CD8-positive, alpha-beta memory T cell (primary cell): ENCODE measurements around the gene SLC2A13. TPM values are rescaled to one million over a fixed set of nuclear protein-coding genes. Genes with fewer than 3 reads are reported as not detected.

Experiments
- CTCF ChIA-PET: fragments of 350-600 bp; sonication (Branson Sonifier 250); formaldehyde crosslinking; loops from one replicate; lab custom pipeline; 2021; ENCODE audit warnings: antibody characterized with exemption; lab: Charles Lee
- POLR2A ChIA-PET: fragments of 350-600 bp; sonication (Branson Sonifier 250); formaldehyde crosslinking; loops from one replicate; lab custom pipeline; 2021; ENCODE audit warnings: antibody characterized with exemption; lab: Charles Lee
- DNase-seq, 5 donors: peaks; one replicate each; pipeline versions ENCODE4 v3.0.0 to v3.0.0-alpha.2; 2020 to 2022; ENCODE audit warnings: mixed read lengths in 1 of 5
- H3K27ac ChIP-seq: one replicate; pipeline ENCODE4 v1.7.0; 2013; ENCODE audit warnings: low read depth, mild to moderate bottlenecking, low read length, moderate library complexity
- H3K27me3 ChIP-seq: 2 replicates; pipeline ENCODE4 v1.7.0; 2013; ENCODE audit warnings: low read length, mild to moderate bottlenecking; ENCODE audit not compliant: insufficient read depth, poor library complexity, severe bottlenecking
- H3K36me3 ChIP-seq: 2 replicates; pipeline ENCODE4 v1.7.0; 2013; ENCODE audit warnings: mild to moderate bottlenecking, low read length, moderate library complexity; ENCODE audit not compliant: insufficient read depth
- H3K4me1 ChIP-seq: 2 replicates; pipeline ENCODE4 v1.7.0; 2013; ENCODE audit warnings: mild to moderate bottlenecking, low read length, moderate library complexity; ENCODE audit not compliant: insufficient read depth
- H3K4me3 ChIP-seq: 2 replicates; pipeline ENCODE4 v1.7.0; 2013; ENCODE audit warnings: mild to moderate bottlenecking, low read length
- H3K9me3 ChIP-seq: 2 replicates; pipeline ENCODE4 v1.7.0; 2013; ENCODE audit warnings: mild to moderate bottlenecking, low read length
- H3K27ac Mint-ChIP-seq, 8 donors: one replicate each; pipeline ENCODE4 v1.8.0; 2020 to 2021; ENCODE audit warnings: mixed read lengths in 8 of 8, mild to moderate bottlenecking in 6 of 8, inconsistent platforms in 3 of 8, moderate library complexity in 3 of 8
- H3K27me3 Mint-ChIP-seq, 2 donors: one replicate each; pipeline ENCODE4 v1.8.0; 2020 to 2021; ENCODE audit warnings: mixed read lengths in 2 of 2, mild to moderate bottlenecking in 1 of 2, moderate library complexity in 1 of 2
- H3K36me3 Mint-ChIP-seq, 3 donors: one replicate each; pipeline ENCODE4 v1.8.0; 2020 to 2021; ENCODE audit warnings: mixed read lengths in 3 of 3, inconsistent platforms in 1 of 3, mild to moderate bottlenecking in 1 of 3
- H3K4me1 Mint-ChIP-seq, 3 donors: one replicate each; pipeline ENCODE4 v1.8.0; 2020 to 2021; ENCODE audit warnings: mixed read lengths in 3 of 3, inconsistent platforms in 1 of 3, mild to moderate bottlenecking in 1 of 3
- H3K4me3 Mint-ChIP-seq, 7 donors: one replicate each; pipeline ENCODE4 v1.8.0; 2020 to 2021; ENCODE audit warnings: mixed read lengths in 7 of 7, mild to moderate bottlenecking in 6 of 7, moderate library complexity in 4 of 7, inconsistent platforms in 2 of 7
- H3K9me3 Mint-ChIP-seq, 5 donors: one replicate each; pipeline ENCODE4 v1.8.0; 2020 to 2022; ENCODE audit warnings: mixed read lengths in 5 of 5, mild to moderate bottlenecking in 3 of 5, moderate library complexity in 2 of 5, inconsistent platforms in 1 of 5
- polyA plus RNA-seq: library from polyadenylated mRNA; unstranded; fragments of 300-500 nt; fragmentation: Illumina TruSeq; gene quantifications from one replicate; pipeline ENCODE4 v1.2.3, GENCODE V29; 2021
- total RNA-seq, 2 experiments: library from RNA; stranded (reverse); gene quantifications; one replicate each; pipeline ENCODE4 v1.2.3, GENCODE V29; 2021

Gene SLC2A13
- total and polyA plus RNA-seq, 3 experiments from 2014 or later: 2.1 to 6.5 (median 6.3) TPM

DNA sequence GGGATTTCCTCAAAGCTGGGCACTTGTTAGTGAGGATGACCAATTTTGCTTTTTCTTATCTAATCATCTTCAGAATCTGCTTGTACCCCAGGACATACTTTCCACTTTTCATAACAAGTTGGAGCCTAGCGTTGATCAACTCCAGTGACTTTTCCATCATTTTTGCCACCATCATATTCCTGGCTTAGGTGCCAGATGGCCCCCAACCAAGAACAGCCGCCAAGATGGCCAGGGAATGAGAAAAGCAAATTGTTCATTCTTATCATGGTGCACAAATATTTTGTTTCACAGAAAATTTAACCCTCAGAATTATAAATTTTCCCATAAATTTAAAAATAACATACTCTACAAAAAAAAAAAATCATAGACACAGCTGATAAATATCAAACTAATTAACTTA is 37.5 kb downstream of the SLC2A13 start:
- Mint-ChIP-seq H3K9me3 (no peaks in the 10 kb centered on the region), H3K27ac (no peak overlapping the region), H3K4me3 (no peak overlapping the region), H3K36me3 (no peaks in the 10 kb centered on the region), H3K27me3 (no peaks in the 10 kb centered on the region), H3K4me1 (no peaks in the 10 kb centered on the region)
- H3K36me3 ChIP-seq: no peaks in the 10 kb centered on the region
- no peaks in the 10 kb centered on the region for H3K9me3 ChIP-seq
- H3K27ac ChIP-seq: no peak overlapping the region
- no peaks in the 10 kb centered on the region for H3K4me1 ChIP-seq
- ChIA-PET POLR2A (no interaction called here), CTCF (no interaction called here)
- no peaks in the 10 kb centered on the region for H3K27me3 ChIP-seq
- H3K4me3 ChIP-seq: no peak overlapping the region
- DNase-seq: no peak

DNA sequence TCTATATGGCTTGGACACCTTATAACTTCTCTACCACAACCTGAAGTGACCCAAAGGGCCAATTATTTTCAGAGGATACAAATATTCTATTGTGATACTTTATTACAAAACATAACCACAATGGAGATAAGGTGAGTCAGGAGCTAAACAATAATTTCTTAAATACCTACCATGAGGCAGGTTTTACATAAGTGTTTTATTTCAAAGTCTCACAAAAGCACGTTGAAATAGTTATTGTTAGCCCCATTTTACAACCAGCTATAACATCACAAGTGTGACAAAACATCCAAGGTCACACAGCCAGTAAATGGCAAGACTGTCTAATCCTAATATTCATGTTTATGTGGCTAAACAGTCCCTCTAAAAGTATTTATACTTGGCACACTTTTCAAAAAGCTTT is 40.2 kb downstream of the SLC2A13 start:
- Mint-ChIP-seq H3K27me3 (no peaks in the 10 kb centered on the region), H3K4me3 (no peak overlapping the region), H3K9me3 (no peaks in the 10 kb centered on the region), H3K27ac (no peak overlapping the region), H3K4me1 (no peaks in the 10 kb centered on the region), H3K36me3 (no peaks in the 10 kb centered on the region)
- POLR2A ChIA-PET: no interaction called here
- no peak for DNase-seq
- H3K27me3 ChIP-seq: no peaks in the 10 kb centered on the region
- H3K4me1 ChIP-seq: no peaks in the 10 kb centered on the region
- H3K27ac ChIP-seq: no peak overlapping the region
- CTCF ChIA-PET: no interaction called here
- no peak overlapping the region for H3K4me3 ChIP-seq
- H3K9me3 ChIP-seq: no peaks in the 10 kb centered on the region
- no peaks in the 10 kb centered on the region for H3K36me3 ChIP-seq

DNA sequence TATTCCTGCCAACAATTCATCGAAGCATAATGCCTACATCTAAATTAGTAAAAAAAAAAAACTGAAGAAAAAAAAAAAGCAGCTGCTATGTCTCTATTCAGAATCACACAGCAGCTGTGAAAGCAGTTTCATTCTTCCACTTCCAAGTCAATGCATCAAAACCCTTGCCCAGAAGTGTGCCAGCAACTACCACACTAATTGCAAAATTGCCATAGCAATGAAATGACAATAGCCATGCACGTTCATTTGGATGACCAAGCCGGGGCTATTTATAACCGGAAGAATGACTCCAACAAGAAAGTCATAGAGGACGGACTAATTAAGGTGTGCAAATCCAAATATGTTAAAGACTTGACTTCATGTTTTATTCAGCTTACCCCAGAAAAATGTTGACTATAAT is 42.5 kb downstream of the SLC2A13 start:
- ChIA-PET CTCF (no interaction called here), POLR2A (no interaction called here)
- Histone ChIP-seq H3K36me3 (no peaks in the 10 kb centered on the region), H3K4me3 (no peak overlapping the region), H3K4me1 (no peaks in the 10 kb centered on the region), H3K9me3 (no peaks in the 10 kb centered on the region), H3K27me3 (no peaks in the 10 kb centered on the region), H3K27ac (no peak overlapping the region)
- DNase-seq: no peak
- Mint-ChIP-seq H3K4me1 (no peaks in the 10 kb centered on the region), H3K36me3 (no peaks in the 10 kb centered on the region), H3K27ac (no peak overlapping the region), H3K9me3 (no peaks in the 10 kb centered on the region), H3K27me3 (no peaks in the 10 kb centered on the region), H3K4me3 (no peak overlapping the region)

DNA sequence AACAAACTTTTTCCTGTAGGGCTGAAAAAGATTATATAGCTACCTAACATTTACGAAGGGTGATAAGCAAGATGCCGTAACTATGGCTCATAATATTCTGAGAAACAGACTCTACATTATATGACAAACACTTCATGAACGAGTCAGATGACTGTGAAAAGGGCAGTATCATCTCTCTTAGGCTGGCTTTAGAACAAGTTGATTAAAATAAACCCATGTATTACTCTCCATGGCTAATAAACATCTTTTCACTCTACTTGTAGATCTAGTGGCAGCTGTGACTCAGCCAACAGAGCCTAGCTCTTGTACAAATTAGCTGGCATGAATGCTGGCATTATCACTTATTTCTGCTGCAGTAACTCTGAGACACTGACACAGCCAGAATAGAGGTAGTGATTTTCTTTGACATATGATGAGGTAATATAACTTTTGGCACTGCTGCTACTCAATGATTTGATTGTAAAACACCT is 47.1 kb downstream of the SLC2A13 start:
- ChIA-PET POLR2A (no interaction called here), CTCF (no interaction called here)
- Histone ChIP-seq H3K4me1 (no peaks in the 10 kb centered on the region), H3K27me3 (no peaks in the 10 kb centered on the region), H3K27ac (no peak overlapping the region), H3K9me3 (no peaks in the 10 kb centered on the region), H3K36me3 (no peaks in the 10 kb centered on the region), H3K4me3 (no peak overlapping the region)
- Mint-ChIP-seq H3K9me3 (no peaks in the 10 kb centered on the region), H3K4me1 (peaks cover 0 to 5% (median 2%) of the 10 kb centered on the region in 3 donors), H3K27me3 (peaks cover 0 to 1% of the 10 kb centered on the region in 2 donors), H3K4me3 (no peak overlapping the region), H3K27ac (no peak overlapping the region), H3K36me3 (no peaks in the 10 kb centered on the region)
- no peak for DNase-seq

GRCh38 chr12:40056373-40056772 is 49.5 kb downstream of the SLC2A13 start:
- Mint-ChIP-seq H3K27me3 (peaks cover 0 to 1% of the 10 kb centered on the region in 2 donors), H3K4me1 (peaks cover 0 to 5% (median 2%) of the 10 kb centered on the region in 3 donors), H3K36me3 (no peaks in the 10 kb centered on the region), H3K27ac (no peak overlapping the region), H3K9me3 (no peaks in the 10 kb centered on the region), H3K4me3 (no peak overlapping the region)
- Histone ChIP-seq H3K9me3 (no peaks in the 10 kb centered on the region), H3K27ac (no peak overlapping the region), H3K4me3 (no peak overlapping the region), H3K36me3 (no peaks in the 10 kb centered on the region), H3K27me3 (no peaks in the 10 kb centered on the region), H3K4me1 (no peaks in the 10 kb centered on the region)
- POLR2A ChIA-PET: no interaction called here
- CTCF ChIA-PET: no interaction called here
- no peak for DNase-seq

DNA sequence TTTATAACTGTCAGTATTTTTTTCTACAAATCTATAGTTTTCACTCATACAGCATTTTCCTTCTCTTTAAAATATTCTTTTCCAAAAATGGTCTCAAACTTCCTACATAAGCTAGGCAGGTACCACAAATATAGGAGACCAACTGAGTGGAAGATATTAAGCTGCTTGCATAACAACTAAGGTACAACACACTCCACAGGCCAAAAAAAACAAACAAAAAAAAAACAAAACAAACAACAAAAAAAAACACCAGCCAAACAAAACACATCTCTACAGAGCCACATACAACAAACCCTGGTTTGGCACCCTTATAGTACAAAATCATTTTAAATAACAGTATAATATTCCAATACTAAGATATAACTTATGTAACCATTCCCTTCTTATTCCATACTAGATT is 50.1 kb downstream of the SLC2A13 start:
- Histone ChIP-seq H3K4me3 (no peak overlapping the region), H3K27ac (no peak overlapping the region), H3K4me1 (no peaks in the 10 kb centered on the region), H3K36me3 (no peaks in the 10 kb centered on the region), H3K27me3 (no peaks in the 10 kb centered on the region), H3K9me3 (no peaks in the 10 kb centered on the region)
- peaks cover 0 to 1% of the 10 kb centered on the region in 2 donors for H3K27me3 Mint-ChIP-seq
- peaks cover 0 to 5% (median 2%) of the 10 kb centered on the region in 3 donors for H3K4me1 Mint-ChIP-seq
- H3K4me3 Mint-ChIP-seq: no peak overlapping the region
- H3K9me3 Mint-ChIP-seq: no peaks in the 10 kb centered on the region
- ChIA-PET CTCF (no interaction called here), POLR2A (no interaction called here)
- no peak overlapping the region for H3K27ac Mint-ChIP-seq
- H3K36me3 Mint-ChIP-seq: no peaks in the 10 kb centered on the region
- DNase-seq: no peak

- CTCF ChIA-PET: no interaction called here
- H3K27ac Mint-ChIP-seq: no peak overlapping the region
- no peak overlapping the region for H3K4me3 ChIP-seq
- POLR2A ChIA-PET: no interaction called here
- H3K4me1 ChIP-seq: no peaks in the 10 kb centered on the region
- no peaks in the 10 kb centered on the region for H3K36me3 ChIP-seq
- H3K9me3 Mint-ChIP-seq: no peaks in the 10 kb centered on the region
- no peak overlapping the region for H3K27ac ChIP-seq
- DNase-seq: no peak
- no peaks in the 10 kb centered on the region for H3K9me3 ChIP-seq
- no peaks in the 10 kb centered on the region for H3K27me3 ChIP-seq
- no peaks in the 10 kb centered on the region for H3K36me3 Mint-ChIP-seq
- H3K4me1 Mint-ChIP-seq: peaks cover 0 to 5% (median 2%) of the 10 kb centered on the region in 3 donors
- H3K4me3 Mint-ChIP-seq: no peak overlapping the region
- peaks cover 0 to 1% of the 10 kb centered on the region in 2 donors for H3K27me3 Mint-ChIP-seq
Measured at GRCh38 chr12:40055228-40055579, 50.7 kb downstream of the SLC2A13 start.

GRCh38 chr12:40054555-40055227 is 51.2 kb downstream of the SLC2A13 start:
- H3K27me3 Mint-ChIP-seq: peaks cover 0 to 1% of the 10 kb centered on the region in 2 donors
- Histone ChIP-seq H3K9me3 (no peaks in the 10 kb centered on the region), H3K4me3 (no peak overlapping the region), H3K36me3 (no peaks in the 10 kb centered on the region), H3K27ac (no peak overlapping the region), H3K4me1 (no peaks in the 10 kb centered on the region), H3K27me3 (no peaks in the 10 kb centered on the region)
- no peak overlapping the region for H3K27ac Mint-ChIP-seq
- no peaks in the 10 kb centered on the region for H3K36me3 Mint-ChIP-seq
- ChIA-PET POLR2A (no interaction called here), CTCF (interaction anchor here (1.3 kb wide), 1 partner anchor 8 kb away, joined by 3 read pairs; no protein-coding TSS in a partner anchor)
- no peak for DNase-seq
- no peaks in the 10 kb centered on the region for H3K9me3 Mint-ChIP-seq
- H3K4me3 Mint-ChIP-seq: no peak overlapping the region
- H3K4me1 Mint-ChIP-seq: peaks cover 0 to 5% (median 2%) of the 10 kb centered on the region in 3 donors
